ENCODE data around the gene FADS6. TPM values are rescaled to one million over a fixed set of nuclear protein-coding genes. Genes with fewer than 3 reads are reported as not detected.

Gene FADS6
- total and polyA plus RNA-seq, 2 of the 13 experiments (the other 11 are each of a cell fraction or from before 2014, with no cell fraction given): 0.11 TPM

GRCh38 chr17:74872313-74873036, 21.0 kb downstream of the FADS6 start, which contains the start of gene FDXR (continued):
- TF ChIP-seq ZNF234 (CRISPR knock-in tag; conservative IDR thresholded peaks at IDR 0.05) (no peak), ATM (IDR thresholded peaks at IDR 0.05; ENCODE audit: borderline replicate concordance) (no peak), ZNF34 (CRISPR knock-in tag; IDR thresholded peaks at IDR 0.05; ENCODE audit: borderline replicate concordance) (peak; percentile 6; the same call in 1 of the 2 replicates), ZNF619 (CRISPR knock-in tag; IDR thresholded peaks at IDR 0.05) (no peak), ZSCAN25 (CRISPR knock-in tag; IDR thresholded peaks at IDR 0.05) (peak; percentile 94), GRHL1 (CRISPR knock-in tag; conservative IDR thresholded peaks at IDR 0.05) (no peak), NFKBIZ (CRISPR knock-in tag; IDR thresholded peaks at IDR 0.05) (peak; percentile 70), NFE2L1 (CRISPR knock-in tag; IDR thresholded peaks at IDR 0.05; ENCODE audit: borderline replicate concordance) (no peak), ZKSCAN1 (IDR thresholded peaks at IDR 0.05; ENCODE audit: low read length) (no peak), MED13 (CRISPR knock-in tag; IDR thresholded peaks at IDR 0.05) (peak; percentile 91), HNF4A (CRISPR knock-in tag; IDR thresholded peaks at IDR 0.05) (no peak; the same call in 1 of the 2 replicates), AKAP8 (CRISPR knock-in tag; IDR thresholded peaks at IDR 0.05) (peak; percentile 21; the same call in 1 of the 2 replicates), CEBPZ (IDR thresholded peaks at IDR 0.05; ENCODE audit: low read length) (no peak), ZNF446 (CRISPR knock-in tag; IDR thresholded peaks at IDR 0.05) (no peak), PRMT3 (CRISPR knock-in tag; IDR thresholded peaks at IDR 0.05; ENCODE audit: borderline replicate concordance, low read depth) (no peak), ZNF501 (CRISPR knock-in tag; IDR thresholded peaks at IDR 0.05) (peak; percentile 39), TAF15 (IDR thresholded peaks at IDR 0.05; ENCODE audit: low read depth, low read length, poor library complexity, severe bottlenecking) (peak; percentile 59), ZBTB34 (CRISPR knock-in tag; IDR thresholded peaks at IDR 0.05) (peak; percentile 73; the same call in 1 of the 2 replicates), ZMYM4 (CRISPR knock-in tag; IDR thresholded peaks at IDR 0.05) (no peak), KDM1A (CRISPR knock-in tag; IDR thresholded peaks at IDR 0.05) (peak; percentile 61; the same call in 1 of the 2 replicates)
